H1 (cell line): Measurements from ENCODE around the gene CD99.

Source experiments
- GTF2F1 ChIP-seq: IDR thresholded peaks from 2 replicates; pipeline ENCODE4 v1.6.1; 2012; ENCODE audit warnings: low read depth, low read length, improper control_type of control experiment, borderline replicate concordance
- HDAC2 ChIP-seq, 2 experiments: fragments of 300-600 bp in 1 of 2; sonication (generic) in 1 of 2; IDR thresholded peaks; 2 replicates each; pipeline ENCODE4 v1.6.1; 2011 to 2012; ENCODE audit warnings: low read depth in 2 of 2, low read length in 2 of 2, mild to moderate bottlenecking in 2 of 2, moderate library complexity in 2 of 2, borderline replicate concordance in 1 of 2, inconsistent platforms in 1 of 2
- POLR2A ChIP-seq, 2 experiments: IDR thresholded peaks; 1 replicate in 1 of 2; 2 replicates in 1 of 2; pipeline ENCODE4 v1.6.1; 2011; ENCODE audit warnings: low read depth in 2 of 2, low read length in 2 of 2, mild to moderate bottlenecking in 2 of 2; ENCODE audit errors: control extremely low read depth in 1 of 2
- SIX5 ChIP-seq: IDR thresholded peaks from 2 replicates; pipeline ENCODE4 v1.6.1; 2011; ENCODE audit warnings: mild to moderate bottlenecking, low read depth, low read length
- TF ChIP-seq, protein P1 (sequence below), 3 experiments: IDR thresholded peaks; 1 replicate in 2 of 3; 2 replicates in 1 of 3; pipeline versions ENCODE4 v1.5.1 to v1.6.1; 2011; ENCODE audit warnings: low read length in 3 of 3, mild to moderate bottlenecking in 3 of 3, inconsistent platforms in 2 of 3, low read depth in 1 of 3, moderate library complexity in 1 of 3; ENCODE audit not compliant: insufficient read depth in 1 of 3; ENCODE audit errors: control extremely low read depth in 1 of 3

GRCh38 chrX:2781226-2781571 is 90.1 kb downstream of the CD99 start:
- TF ChIP-seq GTF2F1 (no peak), HDAC2 (IDR thresholded peaks at IDR 0.05; ENCODE audit: borderline replicate concordance in 1 of 2, low read depth in 2 of 2, low read length in 2 of 2) (no peak), SIX5 (no peak), POLR2A (IDR thresholded peaks at IDR 0.05; ENCODE audit: control extremely low read depth in 1 of 2, low read depth in 2 of 2, low read length in 2 of 2) (no peak)
- TF ChIP-seq, protein P1, sequence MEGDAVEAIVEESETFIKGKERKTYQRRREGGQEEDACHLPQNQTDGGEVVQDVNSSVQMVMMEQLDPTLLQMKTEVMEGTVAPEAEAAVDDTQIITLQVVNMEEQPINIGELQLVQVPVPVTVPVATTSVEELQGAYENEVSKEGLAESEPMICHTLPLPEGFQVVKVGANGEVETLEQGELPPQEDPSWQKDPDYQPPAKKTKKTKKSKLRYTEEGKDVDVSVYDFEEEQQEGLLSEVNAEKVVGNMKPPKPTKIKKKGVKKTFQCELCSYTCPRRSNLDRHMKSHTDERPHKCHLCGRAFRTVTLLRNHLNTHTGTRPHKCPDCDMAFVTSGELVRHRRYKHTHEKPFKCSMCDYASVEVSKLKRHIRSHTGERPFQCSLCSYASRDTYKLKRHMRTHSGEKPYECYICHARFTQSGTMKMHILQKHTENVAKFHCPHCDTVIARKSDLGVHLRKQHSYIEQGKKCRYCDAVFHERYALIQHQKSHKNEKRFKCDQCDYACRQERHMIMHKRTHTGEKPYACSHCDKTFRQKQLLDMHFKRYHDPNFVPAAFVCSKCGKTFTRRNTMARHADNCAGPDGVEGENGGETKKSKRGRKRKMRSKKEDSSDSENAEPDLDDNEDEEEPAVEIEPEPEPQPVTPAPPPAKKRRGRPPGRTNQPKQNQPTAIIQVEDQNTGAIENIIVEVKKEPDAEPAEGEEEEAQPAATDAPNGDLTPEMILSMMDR (IDR thresholded peaks at IDR 0.05; ENCODE audit: control extremely low read depth in 1 of 3, insufficient read depth in 1 of 3, low read depth in 1 of 3, low read length in 3 of 3) = no peak
